Measurements from ENCODE around the gene GNPTAB. TPM values are rescaled to one million over a fixed set of nuclear protein-coding genes. Genes with fewer than 3 reads are reported as not detected.
"Not testable (repeated sequence)": the region's sequence is repeated elsewhere in the genome, so short reads cannot be mapped to it uniquely, and the experiment has no call there.

GNPTAB gene
- total RNA-seq, 1 donor from 2014 or later, result 26.5 TPM

- Histone ChIP-seq H3K36me3 (ENCODE audit: control insufficient read depth, insufficient read depth, low read length) (no peaks in the 10 kb centered on the region), H3K27me3 (ENCODE audit: control insufficient read depth, insufficient read depth, low read length) (no peaks in the 10 kb centered on the region), H3K4me3 (ENCODE audit: low read depth, low read length) (no peak overlapping the region)
- no peak for DNase-seq (ENCODE audit: low read depth)
- TF ChIP-seq CTCF (IDR thresholded peaks at IDR 0.05; ENCODE audit: insufficient read depth, low read length, poor library complexity, severe bottlenecking), result no peak
Measured at GRCh38 chr12:101859664-101860607, 29.2 kb upstream of the GNPTAB start.

GRCh38 chr12:101858361-101858760, 27.6 kb upstream of the GNPTAB start:
- DNase-seq (ENCODE audit: low read depth), result no peak
- Histone ChIP-seq H3K4me3 (ENCODE audit: low read depth, low read length) (no peak overlapping the region), H3K36me3 (ENCODE audit: control insufficient read depth, insufficient read depth, low read length) (no peaks in the 10 kb centered on the region), H3K27me3 (ENCODE audit: control insufficient read depth, insufficient read depth, low read length) (no peaks in the 10 kb centered on the region)
- TF ChIP-seq CTCF (IDR thresholded peaks at IDR 0.05; ENCODE audit: insufficient read depth, low read length, poor library complexity, severe bottlenecking), result no peak

- H3K27me3 ChIP-seq (ENCODE audit: control insufficient read depth, insufficient read depth, low read length), result no peaks in the 10 kb centered on the region
- DNase-seq (ENCODE audit: low read depth), result no peak
- no peaks in the 10 kb centered on the region for H3K36me3 ChIP-seq (ENCODE audit: control insufficient read depth, insufficient read depth, low read length)
- no peak overlapping the region for H3K4me3 ChIP-seq (ENCODE audit: low read depth, low read length)
- no peak for TF ChIP-seq CTCF (IDR thresholded peaks at IDR 0.05; ENCODE audit: insufficient read depth, low read length, poor library complexity, severe bottlenecking)
Measured at GRCh38 chr12:101857043-101857558, 26.3 kb upstream of the GNPTAB start.

- H3K4me3 ChIP-seq (ENCODE audit: low read depth, low read length); H3K27me3 ChIP-seq (ENCODE audit: control insufficient read depth, insufficient read depth, low read length); H3K36me3 ChIP-seq (ENCODE audit: control insufficient read depth, insufficient read depth, low read length); DNase-seq (ENCODE audit: low read depth): not testable (repeated sequence)
Measured at GRCh38 chr12:101856614-101857013, 25.9 kb upstream of the GNPTAB start.

DNA sequence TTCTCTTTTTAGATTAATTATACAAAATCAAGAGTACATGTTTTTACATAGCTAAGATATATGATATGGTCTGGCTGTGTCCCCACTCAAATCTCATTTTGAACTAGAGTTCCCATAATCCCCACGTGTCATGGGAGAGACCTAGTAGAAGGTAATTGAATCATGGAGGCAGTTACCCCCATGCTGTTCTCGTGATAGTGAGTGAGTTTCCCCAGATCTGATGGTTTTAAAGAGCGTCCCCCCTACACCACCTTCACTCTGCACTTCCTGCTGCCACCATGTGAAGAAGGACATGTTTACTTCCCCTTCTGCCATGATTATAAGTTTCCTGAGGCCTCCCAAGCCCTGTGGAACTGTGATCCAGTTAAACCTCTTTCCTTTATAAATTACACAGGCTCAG, 25.2 kb upstream of the GNPTAB start:
- DNase-seq (ENCODE audit: low read depth), result no peak
- TF ChIP-seq CTCF (IDR thresholded peaks at IDR 0.05; ENCODE audit: insufficient read depth, low read length, poor library complexity, severe bottlenecking), result no peak
- H3K36me3 ChIP-seq (ENCODE audit: control insufficient read depth, insufficient read depth, low read length), result no peaks in the 10 kb centered on the region
- H3K4me3 ChIP-seq (ENCODE audit: low read depth, low read length), result no peak overlapping the region
- H3K27me3 ChIP-seq (ENCODE audit: control insufficient read depth, insufficient read depth, low read length), result no peaks in the 10 kb centered on the region

- no peak for TF ChIP-seq CTCF (IDR thresholded peaks at IDR 0.05; ENCODE audit: insufficient read depth, low read length, poor library complexity, severe bottlenecking)
- no peaks in the 10 kb centered on the region for H3K27me3 ChIP-seq (ENCODE audit: control insufficient read depth, insufficient read depth, low read length)
- no peak for DNase-seq (ENCODE audit: low read depth)
- H3K36me3 ChIP-seq (ENCODE audit: control insufficient read depth, insufficient read depth, low read length), result no peaks in the 10 kb centered on the region
- no peak overlapping the region for H3K4me3 ChIP-seq (ENCODE audit: low read depth, low read length)
Measured at GRCh38 chr12:101855364-101855884, 24.7 kb upstream of the GNPTAB start.
